ENCODE measurements around the gene RAB42.
"Not testable (repeated sequence)": the region's sequence is repeated elsewhere in the genome, so short reads cannot be mapped to it uniquely, and the experiment has no call there.

The RAB42 gene

DNA sequence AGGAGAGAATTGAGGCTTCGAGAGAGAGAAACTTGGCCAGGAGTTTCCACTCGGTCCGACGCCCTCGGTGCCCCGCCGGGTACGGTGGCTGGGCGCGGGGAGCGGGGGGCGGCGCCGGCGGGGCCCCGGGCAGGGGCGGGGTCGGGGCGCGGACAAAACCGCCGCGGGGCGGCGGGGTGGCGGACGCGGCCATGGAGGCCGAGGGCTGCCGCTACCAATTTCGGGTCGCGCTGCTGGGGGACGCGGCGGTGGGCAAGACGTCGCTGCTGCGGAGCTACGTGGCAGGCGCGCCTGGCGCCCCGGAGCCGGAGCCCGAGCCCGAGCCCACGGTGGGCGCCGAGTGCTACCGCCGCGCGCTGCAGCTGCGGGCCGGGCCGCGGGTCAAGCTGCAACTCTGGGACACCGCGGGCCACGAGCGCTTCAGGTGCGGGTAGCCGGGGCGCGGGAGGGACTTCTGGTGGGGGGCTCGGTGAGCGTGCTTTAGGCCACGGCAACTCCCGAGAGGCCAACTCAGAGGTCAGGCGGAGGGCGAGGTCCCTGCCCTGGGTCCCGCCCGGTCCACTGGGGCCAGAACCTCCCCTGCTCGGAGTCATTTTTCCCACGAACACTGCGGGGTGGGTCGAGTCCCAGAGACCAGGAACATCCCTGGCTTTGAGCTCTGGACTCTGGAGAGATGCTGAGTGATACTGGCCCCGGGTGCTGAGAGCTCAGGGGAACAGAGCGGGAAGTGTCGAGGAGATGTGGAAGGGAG, 431 bp downstream of the RAB42 start:
- TF ChIP-seq, protein P1, sequence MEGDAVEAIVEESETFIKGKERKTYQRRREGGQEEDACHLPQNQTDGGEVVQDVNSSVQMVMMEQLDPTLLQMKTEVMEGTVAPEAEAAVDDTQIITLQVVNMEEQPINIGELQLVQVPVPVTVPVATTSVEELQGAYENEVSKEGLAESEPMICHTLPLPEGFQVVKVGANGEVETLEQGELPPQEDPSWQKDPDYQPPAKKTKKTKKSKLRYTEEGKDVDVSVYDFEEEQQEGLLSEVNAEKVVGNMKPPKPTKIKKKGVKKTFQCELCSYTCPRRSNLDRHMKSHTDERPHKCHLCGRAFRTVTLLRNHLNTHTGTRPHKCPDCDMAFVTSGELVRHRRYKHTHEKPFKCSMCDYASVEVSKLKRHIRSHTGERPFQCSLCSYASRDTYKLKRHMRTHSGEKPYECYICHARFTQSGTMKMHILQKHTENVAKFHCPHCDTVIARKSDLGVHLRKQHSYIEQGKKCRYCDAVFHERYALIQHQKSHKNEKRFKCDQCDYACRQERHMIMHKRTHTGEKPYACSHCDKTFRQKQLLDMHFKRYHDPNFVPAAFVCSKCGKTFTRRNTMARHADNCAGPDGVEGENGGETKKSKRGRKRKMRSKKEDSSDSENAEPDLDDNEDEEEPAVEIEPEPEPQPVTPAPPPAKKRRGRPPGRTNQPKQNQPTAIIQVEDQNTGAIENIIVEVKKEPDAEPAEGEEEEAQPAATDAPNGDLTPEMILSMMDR (conservative IDR thresholded peaks at IDR 0.05; ENCODE audit: low read depth, low read length): no peak
- H3K4me2 ChIP-seq: no peak overlapping the region
- H3K36me3 ChIP-seq (ENCODE audit: insufficient read depth): no peaks in the 10 kb centered on the region
- H3K9ac ChIP-seq: no peak overlapping the region
- H4K20me1 ChIP-seq (ENCODE audit: insufficient read depth): no peaks in the 10 kb centered on the region
- H3K4me1 ChIP-seq (ENCODE audit: low read depth, poor library complexity, severe bottlenecking): peaks cover 12% of the 10 kb centered on the region
- no peaks in the 10 kb centered on the region for H3K27me3 ChIP-seq (ENCODE audit: insufficient read depth, low read depth)
- H3K79me2 ChIP-seq (ENCODE audit: insufficient read depth, low read depth): no peaks in the 10 kb centered on the region
- H3K27ac ChIP-seq: no peak overlapping the region
- H3K4me3 ChIP-seq (IDR thresholded peaks at IDR 0.05; ENCODE audit: insufficient read depth, low read depth, low read length): no peak overlapping the region
- no peak overlapping the region for H2AFZ ChIP-seq (ENCODE audit: low read depth)

DNA sequence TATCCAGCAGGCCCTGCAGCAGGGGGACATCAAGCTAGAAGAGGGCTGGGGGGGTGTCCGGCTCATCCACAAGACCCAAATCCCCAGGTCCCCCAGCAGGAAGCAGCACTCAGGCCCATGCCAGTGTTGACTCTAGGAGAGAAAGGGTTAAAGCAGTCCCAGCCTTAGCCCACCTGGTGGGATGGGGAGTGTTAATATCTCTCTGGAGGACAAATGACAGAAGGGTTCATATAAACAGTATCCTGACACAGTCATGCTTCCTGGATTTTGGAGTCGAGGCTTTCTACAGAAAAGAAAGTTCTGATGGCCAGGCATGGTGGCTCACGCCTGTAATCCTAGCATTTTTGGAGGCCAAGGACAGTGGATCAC, 1.9 kb downstream of the RAB42 start:
- not testable (repeated sequence) for H3K36me3 ChIP-seq (ENCODE audit: insufficient read depth); H3K27me3 ChIP-seq (ENCODE audit: insufficient read depth, low read depth); H3K27ac ChIP-seq; H3K4me3 ChIP-seq (IDR thresholded peaks at IDR 0.05; ENCODE audit: insufficient read depth, low read depth, low read length); H3K4me2 ChIP-seq; H3K9ac ChIP-seq; H2AFZ ChIP-seq (ENCODE audit: low read depth); H3K79me2 ChIP-seq (ENCODE audit: insufficient read depth, low read depth); H4K20me1 ChIP-seq (ENCODE audit: insufficient read depth)
- H3K4me1 ChIP-seq (ENCODE audit: low read depth, poor library complexity, severe bottlenecking): peaks cover 26% of the 10 kb centered on the region

- not testable (repeated sequence) for H3K4me2 ChIP-seq; H3K27ac ChIP-seq; H3K36me3 ChIP-seq (ENCODE audit: insufficient read depth); H2AFZ ChIP-seq (ENCODE audit: low read depth); H3K27me3 ChIP-seq (ENCODE audit: insufficient read depth, low read depth); H3K4me3 ChIP-seq (IDR thresholded peaks at IDR 0.05; ENCODE audit: insufficient read depth, low read depth, low read length); H3K79me2 ChIP-seq (ENCODE audit: insufficient read depth, low read depth); H4K20me1 ChIP-seq (ENCODE audit: insufficient read depth); H3K9ac ChIP-seq
- peaks cover 34% of the 10 kb centered on the region for H3K4me1 ChIP-seq (ENCODE audit: low read depth, poor library complexity, severe bottlenecking)
Measured at GRCh38 chr1:28594686-28595411, 2.8 kb downstream of the RAB42 start.

DNA sequence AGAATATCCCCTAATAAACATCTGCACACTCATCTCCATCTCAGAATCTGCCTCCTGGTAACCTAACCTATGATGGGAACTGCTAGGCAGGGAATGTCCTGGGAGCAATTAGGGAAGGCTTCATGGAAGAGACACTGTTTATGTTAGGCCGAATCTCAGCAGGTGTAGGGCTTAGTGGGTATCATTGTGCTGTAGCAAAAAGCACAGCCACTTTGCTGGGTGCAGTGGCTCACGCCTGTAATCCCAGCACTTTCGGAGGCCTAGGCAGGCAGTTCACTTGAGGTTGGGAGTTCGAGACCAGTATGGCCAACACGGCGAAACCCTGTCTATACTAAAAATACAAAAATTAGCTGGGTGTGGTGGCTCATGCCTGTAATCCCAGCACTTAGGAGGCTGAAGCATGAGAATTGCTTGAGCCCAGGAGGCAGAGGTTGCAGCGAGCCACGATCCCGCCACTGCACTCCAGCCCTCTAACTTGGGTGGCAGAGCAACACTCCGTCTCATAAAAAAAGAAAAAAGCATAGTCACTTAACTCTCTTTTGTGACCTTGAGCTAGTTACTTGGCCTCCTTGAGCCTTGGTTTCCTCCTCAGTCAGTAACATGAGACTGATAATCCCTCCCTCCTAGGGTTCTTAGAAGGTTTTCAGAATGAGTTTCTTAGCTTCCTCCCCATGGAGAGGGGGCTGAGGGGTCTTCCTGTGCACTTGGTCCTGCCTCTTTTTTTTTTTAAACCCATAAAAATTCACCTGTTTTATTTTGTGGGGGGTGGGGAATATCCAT, 3.5 kb downstream of the RAB42 start:
- Histone ChIP-seq H3K4me3 (IDR thresholded peaks at IDR 0.05; ENCODE audit: insufficient read depth, low read depth, low read length) (no peak overlapping the region), H3K36me3 (ENCODE audit: insufficient read depth) (no peaks in the 10 kb centered on the region), H3K79me2 (ENCODE audit: insufficient read depth, low read depth) (no peaks in the 10 kb centered on the region), H3K9ac (no peak overlapping the region), H2AFZ (ENCODE audit: low read depth) (no peak overlapping the region), H3K4me1 (ENCODE audit: low read depth, poor library complexity, severe bottlenecking) (peaks cover 41% of the 10 kb centered on the region), H3K27ac (no peak overlapping the region), H3K4me2 (no peak overlapping the region), H4K20me1 (ENCODE audit: insufficient read depth) (no peaks in the 10 kb centered on the region), H3K27me3 (ENCODE audit: insufficient read depth, low read depth) (no peaks in the 10 kb centered on the region)
- TF ChIP-seq, protein P1 (conservative IDR thresholded peaks at IDR 0.05; ENCODE audit: low read depth, low read length): no peak

DNA sequence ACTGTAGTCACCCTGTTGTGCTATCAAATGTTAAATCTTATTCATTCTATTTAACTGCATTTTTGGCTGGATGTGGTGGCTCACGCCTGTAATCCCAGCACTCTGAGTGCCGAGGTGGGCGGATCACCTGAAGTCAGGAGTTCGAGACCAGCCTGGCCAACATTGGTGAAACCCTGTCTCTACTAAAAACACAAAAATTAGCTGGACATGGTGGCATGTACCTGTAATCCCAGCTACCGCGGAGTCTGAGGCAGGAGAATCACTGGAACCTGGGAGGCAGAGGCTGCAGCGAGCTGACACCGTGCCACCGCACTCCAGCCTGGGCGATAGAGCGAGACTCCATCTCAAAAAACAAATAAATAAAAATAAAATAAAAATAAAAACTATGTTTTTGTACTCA, 4.2 kb downstream of the RAB42 start:
- H3K9ac ChIP-seq; H3K36me3 ChIP-seq (ENCODE audit: insufficient read depth); H3K27me3 ChIP-seq (ENCODE audit: insufficient read depth, low read depth); H3K79me2 ChIP-seq (ENCODE audit: insufficient read depth, low read depth); H3K27ac ChIP-seq; H2AFZ ChIP-seq (ENCODE audit: low read depth); H3K4me2 ChIP-seq; H3K4me3 ChIP-seq (IDR thresholded peaks at IDR 0.05; ENCODE audit: insufficient read depth, low read depth, low read length); H4K20me1 ChIP-seq (ENCODE audit: insufficient read depth): not testable (repeated sequence)
- peaks cover 48% of the 10 kb centered on the region for H3K4me1 ChIP-seq (ENCODE audit: low read depth, poor library complexity, severe bottlenecking)
